ENCODE results near the gene ANK2.

ANK2 gene

DNA sequence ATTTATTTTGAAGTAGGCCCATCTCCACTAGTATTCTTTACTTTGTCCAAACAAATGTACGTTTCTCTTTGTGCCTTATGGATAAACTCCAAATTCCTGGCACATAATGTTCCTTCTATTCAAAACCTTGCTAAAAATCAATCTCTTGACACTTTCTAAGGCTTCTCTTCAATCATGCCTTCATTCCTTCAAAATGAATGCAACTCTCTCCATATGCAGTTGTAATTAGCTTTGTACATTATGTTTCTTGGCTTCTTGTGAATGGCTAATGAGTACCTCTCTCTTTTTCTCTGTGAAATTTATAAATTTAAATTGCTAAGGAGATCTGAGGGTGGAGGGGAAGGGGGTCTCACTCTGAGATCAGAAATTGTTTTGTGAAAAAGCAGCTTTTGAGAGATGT, 24.0 kb upstream of the ANK2 start:
- TF ChIP-seq CTCF (conservative IDR thresholded peaks at IDR 0.05; ENCODE audit: low read length) = no peak

GRCh38 chr4:113026556-113026955, 22.9 kb upstream of the ANK2 start:
- DNase-seq (ENCODE audit: low read depth) = peak; percentile 24
- no peak for TF ChIP-seq CTCF (conservative IDR thresholded peaks at IDR 0.05; ENCODE audit: low read length)
- H3K4me3 ChIP-seq (ENCODE audit: low read length) = no peak overlapping the region

More for the DNA sequence above, 24.0 kb upstream of the ANK2 start:
- H3K4me3 ChIP-seq (ENCODE audit: low read length) = no peak overlapping the region
- no peak for DNase-seq (ENCODE audit: low read depth)

DNA sequence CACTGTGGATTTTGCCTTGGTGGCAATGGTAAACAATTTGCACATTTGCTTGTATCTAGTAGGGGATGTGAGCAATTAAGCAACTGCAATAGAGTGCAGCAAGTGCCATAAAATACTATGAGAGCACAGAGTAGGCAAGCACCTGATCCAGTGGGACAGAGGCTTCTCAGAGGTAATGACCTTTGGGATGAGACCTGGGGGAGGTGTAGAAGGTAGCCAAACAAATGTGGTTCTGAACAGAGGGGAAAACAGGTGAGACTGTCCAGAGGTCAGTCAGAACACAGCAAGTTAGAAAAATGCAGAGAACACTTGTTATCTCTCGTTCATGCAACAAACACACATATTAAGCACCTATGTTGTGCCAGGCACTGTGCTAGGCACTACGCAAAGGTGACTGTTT, 21.4 kb upstream of the ANK2 start:
- DNase-seq (ENCODE audit: low read depth) = no peak
- TF ChIP-seq CTCF (conservative IDR thresholded peaks at IDR 0.05; ENCODE audit: low read length) = no peak
- H3K4me3 ChIP-seq (ENCODE audit: low read length) = no peak overlapping the region

DNA sequence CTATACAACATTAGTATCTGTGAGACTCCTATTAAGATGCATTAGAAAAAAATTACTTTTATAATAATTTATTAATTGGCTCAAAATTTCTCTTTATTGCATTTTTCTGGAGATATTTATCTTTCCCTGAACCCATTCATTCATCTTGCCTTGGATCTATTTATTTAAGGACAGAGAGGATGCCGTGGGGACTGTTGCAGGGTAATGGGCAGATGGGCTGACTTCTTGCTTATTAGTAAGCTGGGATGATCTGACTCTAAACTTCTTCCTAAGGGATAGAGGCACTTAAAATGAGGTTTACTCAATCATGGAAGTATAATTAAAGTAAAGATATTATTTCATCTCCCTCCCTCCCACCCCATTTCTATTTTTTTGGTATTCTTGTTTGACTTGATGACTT, 18.2 kb upstream of the ANK2 start:
- H3K4me3 ChIP-seq (ENCODE audit: low read length) = no peak overlapping the region
- no peak for DNase-seq (ENCODE audit: low read depth)
- no peak for TF ChIP-seq CTCF (conservative IDR thresholded peaks at IDR 0.05; ENCODE audit: low read length)

GRCh38 chr4:113040793-113041192, 8.7 kb upstream of the ANK2 start:
- no peak overlapping the region for H3K4me3 ChIP-seq (ENCODE audit: low read length)
- no peak for TF ChIP-seq CTCF (conservative IDR thresholded peaks at IDR 0.05; ENCODE audit: low read length)
- no peak for DNase-seq (ENCODE audit: low read depth)

- no peak overlapping the region for H3K4me3 ChIP-seq (ENCODE audit: low read length)
- TF ChIP-seq CTCF (conservative IDR thresholded peaks at IDR 0.05; ENCODE audit: low read length) = no peak
- no peak for DNase-seq (ENCODE audit: low read depth)
These were observed 7.0 kb upstream of the ANK2 start for GRCh38 chr4:113042502-113042901.

DNA sequence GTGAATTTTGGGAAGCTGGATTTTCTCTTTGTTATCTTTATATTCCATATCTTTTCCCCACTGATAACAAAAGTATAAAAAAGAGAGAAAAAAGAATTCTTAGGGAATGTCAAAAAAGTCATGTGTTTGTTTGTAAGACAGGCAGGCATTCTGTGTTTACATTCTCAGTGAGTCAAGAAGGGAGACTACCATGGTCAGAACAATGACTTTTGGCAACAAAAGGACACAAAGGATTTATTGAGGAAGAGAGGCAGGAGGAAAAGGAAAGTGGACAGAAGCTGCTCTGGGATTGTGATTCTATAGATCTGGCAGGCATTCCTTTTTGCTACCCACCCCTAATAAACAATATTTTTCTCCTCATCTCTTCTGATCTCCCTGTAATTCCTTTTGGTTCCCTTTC, 5.9 kb upstream of the ANK2 start:
- TF ChIP-seq CTCF (conservative IDR thresholded peaks at IDR 0.05; ENCODE audit: low read length) = no peak
- H3K4me3 ChIP-seq (ENCODE audit: low read length) = no peak overlapping the region
- no peak for DNase-seq (ENCODE audit: low read depth)

All from AG10803 (cell line).